K562 (cell line): ENCODE data around the gene SLC25A20. TPM values are rescaled to one million over a fixed set of nuclear protein-coding genes. Genes with fewer than 3 reads are reported as not detected.

ENCODE experiments used
- ATAC-seq: fragments of 200-7000 bp; cut with Tn5 transposase; 3 replicates; pipeline ENCODE4 v1.9.1; 2020; ENCODE audit warnings: moderate library complexity
- BruUV-seq: library from RNA; stranded (reverse); fragments of 400-500 nt; replicated peaks from 2 replicates; lab custom pipeline; 2021; lab: Mats Ljungman, UMichigan
- CTCF ChIA-PET: fragments of 300-600 bp; formaldehyde crosslinking; extraction: SDS; loops from one replicate; lab custom pipeline; 2021; ENCODE audit warnings: low intra/inter-chr PET ratio; lab: Yijun Ruan, JAX
- POLR2A ChIA-PET: fragments of 300-600, 350-650 bp; sonication (Branson Sonifier 250); formaldehyde crosslinking; extraction: SDS; loops from one replicate; lab custom pipeline; 2021; ENCODE audit warnings: antibody characterized with exemption, inconsistent platforms; lab: Yijun Ruan, JAX
- DNase-seq, 4 experiments: peaks; one replicate each; pipeline versions ENCODE4 v3.0.0 to v3.0.0-alpha.2; 2011 to 2018; ENCODE audit warnings: low spot score in 3 of 4, mixed read lengths in 3 of 4; ENCODE audit errors: extremely low read depth in 1 of 4
- FAIRE-seq: peaks from 2 replicates; lab custom pipeline; 2011; peaks lifted over from hg19 to GRCh38; lab: Jason Lieb, UNC
- H2AFZ ChIP-seq: 2 replicates; pipeline ENCODE4 v1.6.0; 2011; ENCODE audit warnings: low read depth, low read length, control low read depth, inconsistent platforms
- H3K27ac ChIP-seq: fragments of 200-600 bp; 3 replicates; pipeline ENCODE4 v1.8.0; 2011; ENCODE audit warnings: low read depth, mild to moderate bottlenecking, control low read depth, inconsistent platforms, low read length, moderate library complexity, mixed read lengths; ENCODE audit errors: extremely low read depth
- H3K27me3 ChIP-seq, 2 experiments: fragments of 300-600 bp in 1 of 2; 2 replicates in 1 of 2; 3 replicates in 1 of 2; pipeline versions ENCODE4 v1.6.0 to v1.8.0; 2011; ENCODE audit warnings: inconsistent platforms in 2 of 2, low read length in 2 of 2, mild to moderate bottlenecking in 1 of 2, mixed read lengths in 1 of 2, moderate library complexity in 1 of 2; ENCODE audit not compliant: control insufficient read depth in 2 of 2, insufficient read depth in 2 of 2
- H3K36me3 ChIP-seq: fragments of 300-600 bp; 3 replicates; pipeline ENCODE4 v1.8.0; 2011; ENCODE audit warnings: mild to moderate bottlenecking, low read length, inconsistent platforms; ENCODE audit not compliant: control insufficient read depth, insufficient read depth
- H3K4me1 ChIP-seq, 2 experiments: fragments of 200-600 bp in 1 of 2; replicated peaks in 1 of 2; 2 replicates in 1 of 2; 3 replicates in 1 of 2; pipeline versions ENCODE4 v1.5.1 to v1.8.0; 2011; ENCODE audit warnings: inconsistent platforms in 2 of 2, low read length in 2 of 2, mild to moderate bottlenecking in 1 of 2, mixed read lengths in 1 of 2, moderate library complexity in 1 of 2; ENCODE audit not compliant: control insufficient read depth in 2 of 2, insufficient read depth in 2 of 2
- H3K4me2 ChIP-seq: 2 replicates; pipeline ENCODE4 v1.6.1; 2011; ENCODE audit warnings: low read length, control low read depth, inconsistent platforms, mixed read lengths; ENCODE audit not compliant: insufficient read depth
- H3K4me3 ChIP-seq: fragments of 200-600 bp; sonication (generic), shearing (Covaris generic); 2 replicates; pipeline ENCODE4 v1.5.1; 2016; ENCODE audit warnings: control low read depth, inconsistent platforms
- H3K79me2 ChIP-seq: fragments of 200-600 bp; 3 replicates; pipeline ENCODE4 v1.8.0; 2011; ENCODE audit warnings: low read length, inconsistent platforms; ENCODE audit not compliant: control insufficient read depth, insufficient read depth
- H3K9ac ChIP-seq, 2 experiments: 2 replicates each; pipeline versions ENCODE4 v1.6.0 to v1.6.1; 2011; ENCODE audit warnings: low read depth in 2 of 2, low read length in 2 of 2, control low read depth in 1 of 2, inconsistent platforms in 1 of 2, mild to moderate bottlenecking in 1 of 2, mixed read lengths in 1 of 2; ENCODE audit not compliant: insufficient read depth in 1 of 2
- H3K9me1 ChIP-seq: one replicate; pipeline ENCODE4 v1.6.0; 2011; ENCODE audit warnings: inconsistent platforms, mild to moderate bottlenecking, low read length, moderate library complexity; ENCODE audit not compliant: control insufficient read depth, insufficient read depth
- H3K9me3 ChIP-seq: replicated peaks from 2 replicates; pipeline ENCODE4 v1.5.1; 2011; ENCODE audit warnings: low read depth, low read length, inconsistent platforms; ENCODE audit not compliant: control insufficient read depth, insufficient read depth
- H4K20me1 ChIP-seq: replicated peaks from 2 replicates; pipeline ENCODE4 v1.6.1; 2011; ENCODE audit warnings: low read length, inconsistent platforms, mixed read lengths; ENCODE audit not compliant: control insufficient read depth, insufficient read depth
- CBX2 ChIP-seq: fragments of 200-600 bp; sonication (generic); IDR thresholded peaks from one replicate; pipeline ENCODE4 v1.6.1; 2012; ENCODE audit warnings: mild to moderate bottlenecking, low read length, inconsistent platforms; ENCODE audit not compliant: insufficient read depth, poor library complexity, severe bottlenecking
- CHD1 ChIP-seq: fragments of 200-600 bp; sonication (generic); IDR thresholded peaks from one replicate; pipeline ENCODE4 v1.6.1; 2012; ENCODE audit warnings: mild to moderate bottlenecking, moderate library complexity, low read length, inconsistent platforms
- FOS ChIP-seq: IDR thresholded peaks from 3 replicates; pipeline ENCODE4 v1.6.1; 2011; ENCODE audit not compliant: insufficient read length; ENCODE audit errors: extremely low read depth
- GATAD2A ChIP-seq: fragments of 450-650 bp; IDR thresholded peaks from 2 replicates; pipeline ENCODE4 v1.6.1; 2017
- KDM2B ChIP-seq: fragments of 250-450 bp; sonication (Bioruptor Pico); IDR thresholded peaks from 2 replicates; pipeline ENCODE4 v1.8.0; 2021; ENCODE audit warnings: mild to moderate bottlenecking, moderate library complexity
- MTA2 ChIP-seq: fragments of 450-650 bp; IDR thresholded peaks from 2 replicates; pipeline ENCODE4 v1.6.1; 2016; ENCODE audit warnings: low read depth
- NFYB ChIP-seq: IDR thresholded peaks from 2 replicates; pipeline ENCODE4 v1.6.1; 2011; ENCODE audit warnings: mild to moderate bottlenecking, moderate library complexity; ENCODE audit not compliant: insufficient read length; ENCODE audit errors: extremely low read depth
- POLR2AphosphoS5 ChIP-seq: IDR thresholded peaks from 2 replicates; pipeline ENCODE4 v1.6.1; 2011; ENCODE audit warnings: mild to moderate bottlenecking, low read depth, low read length, moderate library complexity; ENCODE audit not compliant: control insufficient read depth, insufficient read depth
- RFX1 ChIP-seq: fragments of 450-650 bp; IDR thresholded peaks from 2 replicates; pipeline ENCODE4 v1.6.1; 2016; ENCODE audit warnings: mild to moderate bottlenecking, moderate library complexity
- SMARCC2 ChIP-seq: fragments of 450-650 bp; IDR thresholded peaks from 2 replicates; pipeline ENCODE4 v1.6.1; 2017; ENCODE audit warnings: antibody characterized with exemption, moderate library complexity, mild to moderate bottlenecking, low read depth
- SRSF9 ChIP-seq: fragments of 200-400 bp; formaldehyde crosslinking; IDR thresholded peaks from 2 replicates; pipeline ENCODE4 v1.6.1; 2017; ENCODE audit warnings: low read depth, low read length, borderline replicate concordance
- ZNF41 ChIP-seq: fragments of 250-450 bp; sonication (Bioruptor Pico); conservative IDR thresholded peaks from 2 replicates; pipeline ENCODE4 v1.4.0; 2020; ENCODE audit warnings: mild to moderate bottlenecking
- ZNF583 ChIP-seq: fragments of 250-450 bp; sonication (Bioruptor Pico); IDR thresholded peaks from 2 replicates; pipeline ENCODE4 v1.4.0; 2020
- ZNF740 ChIP-seq, 3 experiments: fragments of 200-800 bp in 1 of 3; sonication (Bioruptor generic) in 1 of 3; sonication (generic) in 1 of 3; formaldehyde crosslinking in 1 of 3; IDR thresholded peaks; 2 replicates each; pipeline versions ENCODE4 v1.6.1 to v1.8.0; 2016 to 2022; ENCODE audit warnings: mild to moderate bottlenecking in 2 of 3, missing compliant biosample characterization in 2 of 3, missing genetic modification characterization in 2 of 3, missing genetic modification reagents in 1 of 3
- WGBS: fragments of 100-300 bp; shearing (Covaris generic); methylation state at CpG from one replicate; pipeline ENCODE4 v1.1.6; 2016; ENCODE audit warnings: low coverage, mixed read lengths; ENCODE audit not compliant: insufficient coverage; ENCODE audit errors: missing lambda C conversion rate; 5-methylcytosine and 5-hydroxymethylcytosine counted together
- in situ Hi-C: fragments of 300-500 bp; cut with MboI; formaldehyde crosslinking; loops from 4 replicates; pipeline ENCODE4 v1.15.0; 2018; ENCODE audit warnings: inconsistent platforms, mixed read lengths
- intact Hi-C: fragments of 100-400 bp; cut with micrococcal nuclease; formaldehyde crosslinking; loops from 2 replicates; pipeline ENCODE4 v1.14.2; 2022
- polyA plus RNA-seq, 8 experiments: library from polyadenylated mRNA; depleted of rRNA in 4 of 8; stranded (reverse) in 5 of 8; unstranded in 3 of 8; fragments of >200 nt; fragmentation: Nextera tagmentation in 2 of 8; fragmentation: Illumina TruSeq in 1 of 8; extraction: Ambion mirVana in 2 of 8; extraction: Trizol in 1 of 8; gene quantifications; 2 replicates each; pipeline versions ENCODE4 v1.2.1 to v1.2.3, GENCODE V29; 2011 to 2014; ENCODE audit warnings: inconsistent platforms in 1 of 8, missing spikeins in 1 of 8
- total RNA-seq, 7 experiments: library from RNA; depleted of rRNA in 6 of 7; stranded (reverse); fragments of >200 nt in 6 of 7; fragmentation: Illumina TruSeq in 2 of 7; extraction: Trizol in 2 of 7; gene quantifications; 2 replicates each; pipeline versions ENCODE4 v1.2.1 to v1.2.3, GENCODE V29; 2011 to 2021; ENCODE audit warnings: low replicate concordance in 1 of 7
- TF ChIP-seq, protein P1 (sequence below): fragments of 250-450 bp; sonication (Bioruptor Pico); IDR thresholded peaks from 2 replicates; pipeline ENCODE4 v1.8.0; 2022; ENCODE audit warnings: inconsistent platforms, mild to moderate bottlenecking, moderate library complexity, borderline replicate concordance

The SLC25A20 gene
- total and polyA plus RNA-seq, 9 of the 15 experiments (the other 6 are each of a cell fraction or from before 2014, with no cell fraction given), result 14.3 to 48.1 (median 21.6) TPM

DNA sequence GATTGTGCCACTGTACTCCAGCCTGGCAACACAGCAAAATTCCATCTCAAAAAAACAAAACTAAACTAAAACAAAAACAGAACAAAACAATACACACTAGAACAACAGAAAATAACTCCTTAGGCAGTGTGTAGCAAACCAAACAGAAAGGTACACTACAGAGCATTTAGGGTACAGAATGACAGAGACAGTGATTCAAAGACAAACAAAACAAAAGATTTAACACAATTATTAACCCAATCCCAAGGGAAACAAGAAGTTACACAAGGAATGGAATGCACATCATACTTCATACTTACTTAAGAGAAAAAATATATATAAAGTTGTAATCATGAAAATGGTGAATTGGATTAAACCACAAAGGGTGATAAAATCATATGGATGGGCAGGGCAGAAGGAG lies 12.9 kb downstream of the SLC25A20 start:
- H3K36me3 ChIP-seq, result no peaks in the 10 kb centered on the region
- 0 out of 5 replicates have a peak, but pooled peaks cover 0 to 2% of the 10 kb centered on the region in 2 experiments for H3K4me1 ChIP-seq
- no peak overlapping the region for H3K9ac ChIP-seq
- no peaks in the 10 kb centered on the region for H3K9me1 ChIP-seq
- TF ChIP-seq CBX2, result no peak
- TF ChIP-seq SRSF9, result no peak
- no peak for TF ChIP-seq SMARCC2
- H3K79me2 ChIP-seq, result no peaks in the 10 kb centered on the region
- ChIA-PET CTCF (no interaction called here), POLR2A (no interaction called here)
- no TSS peak for BruUV-seq
- DNase-seq, result no peak
- intact Hi-C loops (no loop called here), in situ Hi-C loops (no loop called here)
- H3K27ac ChIP-seq, result no peak overlapping the region
- no peaks in the 10 kb centered on the region for H3K9me3 ChIP-seq
- H3K4me3 ChIP-seq, result no peak overlapping the region
- FAIRE-seq, result no peak
- H3K27me3 ChIP-seq, result no peaks in the 10 kb centered on the region
- no peak overlapping the region for H3K4me2 ChIP-seq
- no peaks in the 10 kb centered on the region for H4K20me1 ChIP-seq
- no peak overlapping the region for H2AFZ ChIP-seq
- ATAC-seq, result no peak

DNA sequence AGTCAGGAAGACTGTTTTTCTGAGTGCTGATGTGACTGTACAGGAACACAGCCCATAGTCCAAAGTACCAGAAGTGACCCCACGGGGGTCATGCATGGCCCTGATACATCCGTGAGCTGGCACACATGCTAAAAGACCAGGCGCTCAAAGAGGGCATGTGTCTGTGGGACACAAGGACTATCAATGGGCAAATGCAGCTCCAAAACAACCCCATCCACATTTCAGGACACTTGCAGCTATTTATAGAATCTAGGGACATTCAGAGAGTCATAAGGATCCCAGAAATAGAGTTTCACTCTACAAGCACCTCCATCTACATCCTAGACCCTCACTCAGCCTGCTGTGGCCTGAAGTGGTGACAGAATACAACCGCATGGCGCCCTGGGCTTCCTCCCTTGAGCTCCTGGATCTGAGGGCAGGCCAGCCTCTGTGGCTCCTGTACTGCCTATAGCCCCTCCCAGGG lies 17.0 kb downstream of the SLC25A20 start:
- ChIA-PET CTCF (no interaction called here), POLR2A (interaction anchor here (0.7 kb wide), 1 partner anchor 12 kb away, joined by 5 read pairs; no protein-coding TSS in a partner anchor)
- H3K4me2 ChIP-seq, result no peak overlapping the region
- H3K27ac ChIP-seq, result no peak overlapping the region
- no peaks in the 10 kb centered on the region for H3K79me2 ChIP-seq
- no peaks in the 10 kb centered on the region for H3K27me3 ChIP-seq
- no peak overlapping the region for H3K4me3 ChIP-seq
- no peak overlapping the region for H3K9ac ChIP-seq
- no peaks in the 10 kb centered on the region for H3K4me1 ChIP-seq
- 90% methylated on average over 5 of the region's 5 CpGs for WGBS
- no peaks in the 10 kb centered on the region for H3K9me3 ChIP-seq
- DNase-seq (no peak), ATAC-seq (no peak), FAIRE-seq (no peak)
- H3K9me1 ChIP-seq, result no peaks in the 10 kb centered on the region
- BruUV-seq, result no TSS peak
- H4K20me1 ChIP-seq, result no peaks in the 10 kb centered on the region
- peaks cover 3% of the 10 kb centered on the region; the same call in 1 of the 3 replicates for H3K36me3 ChIP-seq
- intact Hi-C loops (no loop called here), in situ Hi-C loops (no loop called here)
- no peak overlapping the region for H2AFZ ChIP-seq
- TF ChIP-seq, protein P1, sequence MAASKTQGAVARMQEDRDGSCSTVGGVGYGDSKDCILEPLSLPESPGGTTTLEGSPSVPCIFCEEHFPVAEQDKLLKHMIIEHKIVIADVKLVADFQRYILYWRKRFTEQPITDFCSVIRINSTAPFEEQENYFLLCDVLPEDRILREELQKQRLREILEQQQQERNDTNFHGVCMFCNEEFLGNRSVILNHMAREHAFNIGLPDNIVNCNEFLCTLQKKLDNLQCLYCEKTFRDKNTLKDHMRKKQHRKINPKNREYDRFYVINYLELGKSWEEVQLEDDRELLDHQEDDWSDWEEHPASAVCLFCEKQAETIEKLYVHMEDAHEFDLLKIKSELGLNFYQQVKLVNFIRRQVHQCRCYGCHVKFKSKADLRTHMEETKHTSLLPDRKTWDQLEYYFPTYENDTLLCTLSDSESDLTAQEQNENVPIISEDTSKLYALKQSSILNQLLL, result no peak
- no peak for TF ChIP-seq KDM2B (CRISPR knock-in tag)
- TF ChIP-seq ZNF583 (CRISPR knock-in tag), result no peak
- TF ChIP-seq ZNF740 (CRISPR knock-in tag; IDR thresholded peaks at IDR 0.05), result no peak
- no peak for TF ChIP-seq ZNF740 (tag; IDR thresholded peaks at IDR 0.05)
- no peak for TF ChIP-seq NFYB
- no peak for TF ChIP-seq GATAD2A
- no peak for TF ChIP-seq CHD1
- no peak for TF ChIP-seq RFX1
- no peak for TF ChIP-seq ZNF41 (CRISPR knock-in tag)
- TF ChIP-seq POLR2AphosphoS5, result no peak
- no peak for TF ChIP-seq FOS
- no peak for TF ChIP-seq MTA2
